GM19452 (cell line): ENCODE measurements around the gene DOCK11.

Source experiments
- ATAC-seq: cut with Tn5 transposase; IDR thresholded peaks from one replicate; pipeline ENCODE4 v1.9.1; 2021; ENCODE audit not compliant: unreplicated experiment

The DOCK11 gene

DNA sequence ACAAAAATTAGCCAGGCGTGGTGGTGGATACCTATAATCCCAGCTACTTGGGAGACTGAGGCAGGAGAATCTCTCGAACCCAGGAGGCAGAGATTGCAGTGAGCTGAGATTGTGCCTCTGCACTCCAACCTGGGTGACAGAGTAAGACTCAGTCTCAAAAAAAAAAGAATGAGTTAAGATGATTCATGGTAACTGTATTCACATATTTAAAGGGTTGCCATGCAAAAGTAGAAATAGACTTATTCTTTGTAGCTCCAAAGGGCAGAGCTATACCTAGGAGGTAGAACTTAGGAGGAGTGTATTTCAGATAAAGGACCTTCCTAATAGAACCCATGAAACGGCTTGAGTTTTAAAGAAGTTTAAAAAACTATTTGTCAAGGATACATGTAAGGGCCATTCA lies 127.4 kb downstream of the DOCK11 start:
- no peak for ATAC-seq

DNA sequence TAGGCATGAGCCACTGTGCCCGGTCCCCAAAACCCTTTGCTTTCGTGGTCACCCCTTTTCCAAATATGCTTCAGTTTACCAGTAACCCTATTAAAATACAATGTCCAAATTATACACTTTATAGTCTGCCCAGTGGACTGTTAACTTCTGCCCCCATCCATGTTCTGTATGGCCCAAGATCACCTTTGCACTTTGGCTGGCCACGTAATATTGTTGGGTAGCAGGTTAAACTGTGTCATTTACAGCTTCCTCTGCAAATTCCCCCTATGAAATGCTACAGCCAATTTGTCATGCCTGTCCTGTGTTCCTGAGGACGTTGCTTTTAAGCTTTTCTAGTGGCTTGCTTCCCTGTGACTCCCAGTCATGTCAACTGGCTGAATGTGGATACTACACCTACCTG lies 130.7 kb downstream of the DOCK11 start:
- ATAC-seq, result no peak

DNA sequence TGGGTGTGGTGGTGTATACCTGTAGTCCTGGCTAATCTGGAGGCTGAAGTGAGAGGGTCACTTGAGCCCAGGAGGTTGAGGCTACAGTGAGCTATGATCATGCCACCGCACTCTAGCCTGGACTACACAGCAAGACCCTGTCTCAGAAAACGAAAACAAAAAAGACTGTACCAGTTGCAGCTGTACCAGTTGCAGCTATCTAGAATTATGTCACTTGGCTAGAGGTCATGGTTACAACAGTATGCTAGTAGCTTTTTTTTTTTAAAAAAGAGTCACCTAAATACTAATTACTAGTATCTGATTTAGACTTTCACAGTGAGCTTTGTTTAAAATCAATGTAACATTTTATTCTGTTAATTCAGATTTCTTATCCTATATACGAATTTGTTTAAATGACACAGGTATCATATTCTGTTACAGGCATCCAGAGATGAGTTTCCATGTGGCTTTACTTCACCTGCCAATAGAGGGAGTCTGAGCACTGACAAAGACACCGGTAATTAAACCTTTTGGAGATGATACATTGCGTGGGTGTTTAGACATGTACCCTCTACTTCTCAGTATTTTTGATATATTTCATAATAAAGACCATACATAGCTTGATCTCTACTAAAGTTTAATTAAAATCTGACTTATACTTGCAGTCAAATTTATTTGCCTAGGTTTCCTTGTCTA lies 131.6 kb downstream of the DOCK11 start:
- ATAC-seq, result no peak

- ATAC-seq, result no peak
Measured at GRCh38 chrX:118630848-118631247, 135.2 kb downstream of the DOCK11 start.

DNA sequence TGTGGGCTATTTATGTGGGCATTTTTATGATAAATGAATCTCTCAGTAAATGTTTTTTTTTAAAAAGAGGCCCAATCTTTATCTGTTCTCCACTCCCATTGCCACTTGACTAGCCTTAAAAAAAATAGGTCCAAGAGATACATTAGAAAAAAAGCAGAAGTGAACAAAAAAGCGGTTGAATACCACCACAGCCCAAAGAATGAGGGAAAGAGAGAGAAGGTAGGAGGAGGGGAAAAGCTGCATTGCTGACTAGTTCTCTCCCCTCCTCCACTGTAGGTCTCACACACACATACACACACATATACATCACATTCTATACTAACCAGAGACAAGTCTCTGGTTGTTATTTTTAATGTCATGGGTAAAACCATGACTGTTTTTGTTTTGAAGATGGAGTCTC lies 136.0 kb downstream of the DOCK11 start:
- ATAC-seq, result no peak

DNA sequence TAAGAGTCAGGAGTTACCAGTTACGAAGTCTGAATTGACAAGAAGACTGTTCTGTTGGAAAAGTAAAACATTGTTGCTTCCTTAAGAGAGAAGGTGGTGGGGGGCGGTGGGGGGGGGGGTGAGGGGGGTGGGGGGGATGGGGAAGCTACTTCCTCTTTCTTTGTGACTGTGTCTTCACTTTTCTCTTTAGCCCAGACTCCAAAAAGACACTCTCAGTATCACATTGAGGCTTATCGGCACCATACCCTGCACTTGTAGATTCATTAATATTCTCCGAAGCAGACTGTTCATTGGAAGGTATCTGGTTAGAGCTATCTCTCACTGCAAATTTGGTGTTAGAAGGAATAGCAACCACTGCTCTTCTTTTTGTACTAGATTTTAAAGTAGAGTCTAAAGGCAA lies 137.2 kb downstream of the DOCK11 start:
- ATAC-seq, result no peak

- ATAC-seq, result no peak
Measured at GRCh38 chrX:118633530-118633929, 137.9 kb downstream of the DOCK11 start.

GRCh38 chrX:118634336-118634735 lies 138.7 kb downstream of the DOCK11 start:
- ATAC-seq, result no peak

DNA sequence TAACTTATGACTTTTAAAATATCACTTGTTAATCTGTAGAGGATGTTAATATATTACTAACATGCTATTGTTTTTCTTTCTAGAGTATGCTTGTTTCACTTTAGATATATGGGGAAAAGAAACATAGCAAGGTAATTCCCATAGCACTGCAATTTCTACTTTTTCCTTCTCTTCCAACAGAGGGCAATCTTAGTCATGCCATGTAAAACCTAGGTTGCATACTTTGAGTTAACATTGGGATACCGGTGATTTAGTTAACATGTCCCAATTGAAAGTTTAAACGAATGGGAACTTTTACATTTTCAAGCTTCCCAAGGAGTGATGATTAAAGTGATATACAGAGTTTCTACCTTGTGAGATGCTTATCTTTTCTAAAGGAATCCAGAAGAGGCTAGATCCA lies 142.4 kb downstream of the DOCK11 start:
- ATAC-seq, result no peak

GRCh38 chrX:118644378-118644777 lies 148.8 kb downstream of the DOCK11 start:
- ATAC-seq, result no peak

- no peak for ATAC-seq
Measured at GRCh38 chrX:118652717-118653116, 157.1 kb downstream of the DOCK11 start.

GRCh38 chrX:118654331-118654730 lies 158.7 kb downstream of the DOCK11 start:
- no peak for ATAC-seq

DNA sequence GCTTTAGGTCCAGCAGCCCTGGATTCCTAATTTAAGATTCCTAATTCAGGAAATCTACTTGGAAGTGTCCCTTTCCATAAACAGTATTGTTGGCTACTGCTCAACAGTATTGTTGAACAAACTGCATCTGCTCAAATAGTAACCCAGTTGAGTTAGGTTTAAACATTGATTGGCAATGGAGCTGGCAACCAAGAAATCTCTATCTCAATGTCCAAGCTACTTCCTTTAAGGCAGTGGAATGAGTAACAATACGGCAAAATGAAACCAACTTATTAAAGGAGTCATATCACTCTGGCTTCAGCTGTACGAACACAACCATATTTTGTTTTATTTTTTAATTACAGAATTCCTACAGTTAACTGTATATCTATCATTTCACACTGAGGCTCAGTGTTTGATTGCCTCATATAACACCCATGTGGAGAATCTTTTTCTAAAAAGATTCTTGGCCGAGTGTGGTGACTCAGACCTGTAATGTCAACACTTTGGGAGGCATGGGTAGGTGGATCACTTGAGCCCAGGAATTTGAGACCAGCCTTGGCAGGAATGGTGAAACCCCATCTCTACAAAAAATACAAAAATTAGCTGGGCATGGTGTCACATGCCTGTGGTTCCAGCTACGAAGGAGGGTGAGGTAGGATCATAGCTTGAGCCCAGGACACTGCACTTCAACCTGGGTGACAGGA lies 160.1 kb downstream of the DOCK11 start:
- no peak for ATAC-seq

DNA sequence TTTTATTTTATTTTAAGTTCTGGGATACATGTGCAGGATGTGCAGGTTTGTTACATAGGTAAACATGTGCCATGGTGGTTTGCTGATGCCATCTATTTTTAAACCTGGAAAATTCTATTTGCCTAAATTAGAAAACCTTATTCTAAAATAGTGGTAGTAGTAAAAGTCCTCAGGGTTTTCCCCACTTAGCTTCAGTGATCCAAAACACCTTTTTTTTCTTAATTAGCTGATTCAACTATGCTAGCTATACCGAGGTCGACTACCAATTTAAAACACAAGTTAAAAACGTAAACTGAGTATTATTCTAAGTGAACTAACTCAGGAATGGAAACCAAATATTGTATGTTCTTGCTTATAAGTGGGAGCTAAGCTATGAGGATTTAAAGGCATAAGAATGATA lies 161.8 kb downstream of the DOCK11 start:
- ATAC-seq, result no peak

DNA sequence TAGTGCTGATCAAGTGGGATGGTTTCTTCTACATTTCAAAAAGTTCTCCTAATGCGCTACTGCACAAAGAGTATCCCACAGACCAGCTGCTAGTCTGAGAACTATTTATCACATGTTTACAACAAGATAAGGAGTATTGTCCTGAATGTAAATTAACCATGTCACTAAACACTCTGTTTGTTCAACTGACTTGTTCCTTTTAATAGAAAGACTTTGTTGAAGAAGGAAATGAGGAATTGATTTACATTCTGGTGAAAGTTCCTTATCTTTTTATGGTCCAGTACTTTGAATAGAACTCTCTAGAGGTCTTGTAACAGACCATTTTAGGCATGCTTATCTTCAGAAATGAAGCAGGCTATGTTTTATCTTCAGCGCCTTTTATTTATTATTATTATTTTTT lies 164.5 kb downstream of the DOCK11 start:
- no peak for ATAC-seq

- no peak for ATAC-seq
Measured at GRCh38 chrX:118665204-118665603, 169.6 kb downstream of the DOCK11 start.

GRCh38 chrX:118666521-118666920 lies 170.9 kb downstream of the DOCK11 start:
- ATAC-seq, result no peak

DNA sequence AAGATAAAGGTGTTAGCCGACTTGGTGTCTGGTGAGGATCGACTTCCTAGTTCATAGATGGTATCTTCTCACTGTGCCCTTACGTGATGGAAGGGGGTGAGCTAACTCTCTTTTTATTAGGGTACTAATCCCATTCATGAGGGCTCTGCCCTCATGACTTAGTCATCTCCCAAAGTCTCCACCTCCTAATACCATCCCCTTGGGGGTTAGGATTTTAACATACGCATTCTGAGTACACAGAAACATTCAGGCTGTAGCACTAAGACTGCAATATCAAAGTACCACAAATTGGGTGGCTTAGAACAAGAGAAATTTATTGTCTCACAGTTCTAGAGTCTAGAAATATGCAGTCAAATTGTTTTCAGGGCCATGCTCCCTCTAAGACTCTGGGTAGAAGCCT lies 173.8 kb downstream of the DOCK11 start:
- ATAC-seq, result no peak

- no peak for ATAC-seq
Measured at GRCh38 chrX:118675326-118675965, 179.8 kb downstream of the DOCK11 start.

DNA sequence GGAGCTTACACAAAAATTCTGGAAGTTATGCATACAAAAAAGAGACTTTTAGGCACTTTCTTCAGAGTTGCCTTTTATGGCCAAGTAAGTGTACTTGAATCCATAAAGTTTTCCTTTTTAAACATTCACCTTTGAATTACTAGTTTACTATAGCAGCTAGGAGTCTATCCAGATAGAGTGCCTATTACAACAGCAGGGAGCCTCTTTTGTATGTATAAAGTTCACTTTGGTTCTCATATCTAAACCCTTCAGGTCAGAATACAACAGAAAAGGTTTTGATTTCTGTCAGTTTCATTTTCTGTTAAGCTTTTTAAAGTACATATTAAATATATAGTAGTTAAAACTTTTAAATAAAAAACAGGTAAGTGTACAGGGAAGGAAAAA lies 180.3 kb downstream of the DOCK11 start:
- no peak for ATAC-seq

GRCh38 chrX:118677318-118677717 lies 181.7 kb downstream of the DOCK11 start:
- no peak for ATAC-seq

DNA sequence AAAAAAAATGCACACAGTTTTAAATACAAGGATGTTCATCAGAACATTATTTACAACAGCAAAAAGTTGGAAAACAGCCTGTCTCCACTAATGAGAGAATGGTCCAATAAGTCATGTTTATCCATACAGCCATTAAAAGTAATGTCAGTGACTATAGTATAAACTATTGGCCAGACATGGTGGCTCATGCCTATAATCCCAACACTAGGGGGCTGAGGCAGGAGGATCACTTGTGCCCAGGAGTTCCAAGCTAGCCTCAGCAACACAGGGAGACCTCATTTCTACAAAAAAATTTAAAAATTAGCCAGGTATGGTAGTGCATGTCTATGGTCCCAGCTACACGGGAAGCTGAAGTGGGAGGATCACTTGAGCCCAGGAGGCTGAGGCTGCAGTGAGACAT lies 183.7 kb downstream of the DOCK11 start:
- no peak for ATAC-seq
